Measurements from ENCODE around the gene ANXA4.
A peak's percentile ranks its signal among the peaks of the same experiment; 100 is the strongest.

Gene ANXA4

GRCh38 chr2:69720404-69720803, 21.5 kb upstream of the ANXA4 start:
- peak; percentile 39 for DNase-seq (ENCODE audit: low read depth)
- TF ChIP-seq CTCF (IDR thresholded peaks at IDR 0.05; ENCODE audit: low read length, missing control alignments), result peak; percentile 53
- H3K4me3 ChIP-seq (replicated peaks; ENCODE audit: low read depth, low read length), result no peak overlapping the region

- no peak for DNase-seq (ENCODE audit: low read depth)
- H3K4me3 ChIP-seq (replicated peaks; ENCODE audit: low read depth, low read length), result no peak overlapping the region
- no peak for TF ChIP-seq CTCF (IDR thresholded peaks at IDR 0.05; ENCODE audit: low read length, missing control alignments)
Observed at GRCh38 chr2:69721022-69721421, 20.9 kb upstream of the ANXA4 start.

GRCh38 chr2:69723791-69724190, 18.1 kb upstream of the ANXA4 start:
- no peak overlapping the region for H3K4me3 ChIP-seq (replicated peaks; ENCODE audit: low read depth, low read length)
- no peak for DNase-seq (ENCODE audit: low read depth)
- TF ChIP-seq CTCF (IDR thresholded peaks at IDR 0.05; ENCODE audit: low read length, missing control alignments), result no peak

- TF ChIP-seq CTCF (IDR thresholded peaks at IDR 0.05; ENCODE audit: low read length, missing control alignments), result peak; percentile 90
- peak; percentile 84 for DNase-seq (ENCODE audit: low read depth)
- H3K4me3 ChIP-seq (replicated peaks; ENCODE audit: low read depth, low read length), result peak overlapping the region; percentile 39
Observed at GRCh38 chr2:69724540-69725159, 17.3 kb upstream of the ANXA4 start.

- H3K4me3 ChIP-seq (replicated peaks; ENCODE audit: low read depth, low read length), result no peak overlapping the region
- no peak for TF ChIP-seq CTCF (IDR thresholded peaks at IDR 0.05; ENCODE audit: low read length, missing control alignments)
- DNase-seq (ENCODE audit: low read depth), result no peak
Observed at GRCh38 chr2:69725706-69726360, 16.1 kb upstream of the ANXA4 start.

- DNase-seq (ENCODE audit: low read depth), result no peak
- H3K4me3 ChIP-seq (replicated peaks; ENCODE audit: low read depth, low read length), result no peak overlapping the region
- no peak for TF ChIP-seq CTCF (IDR thresholded peaks at IDR 0.05; ENCODE audit: low read length, missing control alignments)
Observed at GRCh38 chr2:69729266-69729665, 12.7 kb upstream of the ANXA4 start.

GRCh38 chr2:69729781-69730180, 12.2 kb upstream of the ANXA4 start:
- DNase-seq (ENCODE audit: low read depth), result no peak
- no peak for TF ChIP-seq CTCF (IDR thresholded peaks at IDR 0.05; ENCODE audit: low read length, missing control alignments)
- no peak overlapping the region for H3K4me3 ChIP-seq (replicated peaks; ENCODE audit: low read depth, low read length)
